SKM-1 (cell line): Measurements from ENCODE around the gene RNF212.

ENCODE experiments used
- DNase-seq: peaks from one replicate; lab custom pipeline; 2025; ENCODE audit not compliant: unreplicated experiment; lab: John Stamatoyannopoulos, UW

Gene RNF212

DNA sequence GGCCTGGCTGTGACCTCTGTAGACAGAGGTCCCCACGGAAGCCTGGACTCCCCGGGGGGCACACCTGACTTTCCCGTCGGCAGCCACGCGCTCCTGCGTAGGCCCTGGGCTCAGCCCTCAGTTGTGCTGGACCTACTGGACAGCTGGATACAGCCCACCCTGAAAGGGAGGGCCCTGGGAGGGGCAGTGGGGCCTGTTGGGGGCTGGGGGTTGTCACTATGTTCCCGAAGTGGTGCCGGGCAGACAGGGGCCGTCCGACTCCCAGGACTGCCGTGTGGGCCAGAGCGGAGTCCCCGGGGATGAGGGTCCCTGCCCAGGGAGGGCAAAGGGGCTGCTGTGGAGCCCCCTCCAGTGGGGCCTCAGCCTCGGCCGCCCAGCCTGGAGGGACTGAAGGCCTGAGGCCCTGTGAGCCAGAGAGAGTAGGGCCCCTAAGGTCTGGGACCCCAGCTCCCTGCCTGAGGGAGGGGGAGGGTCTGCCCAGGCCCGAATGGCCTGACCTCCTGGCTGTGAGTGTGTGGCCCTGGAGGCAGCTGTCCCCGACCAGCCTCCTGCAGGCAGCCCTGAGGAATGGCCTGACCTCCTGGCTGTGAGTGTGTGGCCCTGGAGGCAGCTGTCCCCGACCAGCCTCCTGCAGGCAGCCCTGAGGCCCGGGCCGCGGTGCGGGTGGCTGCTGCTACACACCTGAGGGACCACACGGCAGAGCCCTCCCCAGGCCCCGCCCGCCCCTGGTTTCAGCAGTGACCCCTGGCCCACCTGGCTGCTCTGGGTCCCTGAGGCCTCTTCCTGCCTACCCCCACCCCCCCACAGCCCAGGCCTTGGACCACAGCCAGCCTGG lies 76.2 kb downstream of the RNF212 start:
- no peak for DNase-seq

DNA sequence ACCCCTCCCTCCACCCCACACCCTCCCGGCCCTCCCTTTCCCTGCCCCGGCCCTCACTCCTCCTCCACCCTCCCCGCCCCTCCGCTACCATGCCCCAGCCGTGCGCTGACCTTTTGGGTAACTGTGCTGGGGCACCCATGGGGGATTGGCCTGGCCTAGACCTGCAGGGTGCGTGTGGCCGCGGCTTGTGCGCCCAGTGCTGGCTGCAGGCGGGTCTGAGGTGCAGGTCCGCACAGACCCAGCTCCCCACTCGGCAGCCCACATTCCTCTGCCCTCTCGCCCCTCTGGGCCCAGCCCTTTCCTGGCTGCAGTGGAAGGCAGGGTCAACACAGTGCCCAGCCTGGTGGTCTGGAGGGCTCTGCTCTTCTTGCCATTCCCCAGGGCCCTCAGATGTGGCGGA lies 77.3 kb downstream of the RNF212 start:
- DNase-seq: no peak

DNA sequence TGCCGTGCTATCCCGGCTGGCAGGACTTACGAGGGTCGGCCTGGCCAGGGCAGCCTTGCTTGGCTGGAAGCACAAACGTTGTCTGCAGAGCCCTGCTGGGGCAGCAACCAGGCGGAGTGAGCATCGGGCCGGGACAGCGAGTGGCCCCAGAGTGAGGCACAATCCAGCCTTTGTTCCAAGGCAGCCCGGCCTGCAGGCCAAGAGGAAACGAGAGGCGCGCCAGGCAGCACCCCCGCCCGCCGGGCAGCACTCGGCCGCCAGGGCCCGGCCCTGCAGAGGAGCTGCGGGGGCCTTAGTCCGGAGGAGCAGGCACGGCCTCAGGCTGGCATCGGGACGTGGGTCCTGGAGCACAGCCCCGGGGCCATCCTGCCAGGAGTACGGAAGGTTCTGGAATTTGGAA lies 77.9 kb downstream of the RNF212 start:
- DNase-seq: no peak

DNA sequence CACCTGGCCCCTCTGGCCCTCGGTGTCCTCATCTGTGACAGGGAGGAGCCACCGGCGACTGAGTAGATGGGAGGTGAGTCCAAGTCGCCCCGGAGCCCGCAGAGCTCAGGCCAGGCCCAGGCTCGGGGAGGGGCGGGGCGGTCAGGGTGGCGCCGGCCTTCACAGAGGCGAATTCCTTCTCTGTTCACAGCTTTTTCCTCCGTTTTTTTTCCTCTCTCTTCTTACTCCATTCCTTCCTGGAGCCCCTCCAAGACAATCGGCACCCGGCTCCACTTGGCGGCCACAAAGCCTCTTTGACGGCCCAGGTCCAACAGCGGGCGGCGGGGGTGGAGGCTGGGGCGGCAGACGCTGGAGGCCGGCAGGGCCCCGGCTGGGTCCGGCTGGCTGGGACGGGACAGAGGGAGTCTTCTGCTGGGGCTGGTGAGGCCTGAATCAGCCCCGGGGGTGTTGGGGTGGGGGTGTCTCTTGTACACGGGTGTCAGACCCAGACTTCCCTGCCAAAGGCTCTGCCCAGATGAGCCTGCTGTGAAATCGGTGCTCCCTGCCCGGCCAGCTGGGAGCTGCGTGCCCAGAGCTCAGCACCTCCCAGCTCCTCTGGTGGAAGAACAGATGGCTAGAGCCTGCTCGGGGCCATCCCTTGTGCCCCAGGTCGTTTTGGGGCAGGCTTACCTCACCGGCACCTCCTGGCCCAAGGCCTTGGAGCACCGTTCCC lies 79.4 kb downstream of the RNF212 start:
- DNase-seq: no peak

DNA sequence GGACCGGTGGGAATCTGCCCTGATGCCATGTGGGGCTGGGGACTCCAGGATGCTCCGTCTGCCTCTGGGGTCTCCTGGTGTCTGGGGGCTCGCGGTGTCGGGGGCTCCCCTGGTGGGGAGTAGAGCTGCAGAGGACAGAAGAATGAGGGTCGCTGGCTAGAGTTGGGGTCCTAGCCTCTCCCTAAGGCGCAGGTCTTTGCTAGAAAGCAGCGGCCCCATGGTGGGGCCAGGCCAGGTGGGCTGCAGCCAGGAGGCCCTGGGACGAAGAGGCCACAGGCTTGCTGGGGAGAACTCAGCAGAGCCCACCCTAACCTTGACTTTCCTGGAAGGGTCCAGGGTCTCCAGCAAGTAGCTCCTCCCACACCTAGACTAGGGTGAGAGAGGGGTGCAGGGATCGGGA lies 80.5 kb downstream of the RNF212 start:
- DNase-seq: no peak

DNA sequence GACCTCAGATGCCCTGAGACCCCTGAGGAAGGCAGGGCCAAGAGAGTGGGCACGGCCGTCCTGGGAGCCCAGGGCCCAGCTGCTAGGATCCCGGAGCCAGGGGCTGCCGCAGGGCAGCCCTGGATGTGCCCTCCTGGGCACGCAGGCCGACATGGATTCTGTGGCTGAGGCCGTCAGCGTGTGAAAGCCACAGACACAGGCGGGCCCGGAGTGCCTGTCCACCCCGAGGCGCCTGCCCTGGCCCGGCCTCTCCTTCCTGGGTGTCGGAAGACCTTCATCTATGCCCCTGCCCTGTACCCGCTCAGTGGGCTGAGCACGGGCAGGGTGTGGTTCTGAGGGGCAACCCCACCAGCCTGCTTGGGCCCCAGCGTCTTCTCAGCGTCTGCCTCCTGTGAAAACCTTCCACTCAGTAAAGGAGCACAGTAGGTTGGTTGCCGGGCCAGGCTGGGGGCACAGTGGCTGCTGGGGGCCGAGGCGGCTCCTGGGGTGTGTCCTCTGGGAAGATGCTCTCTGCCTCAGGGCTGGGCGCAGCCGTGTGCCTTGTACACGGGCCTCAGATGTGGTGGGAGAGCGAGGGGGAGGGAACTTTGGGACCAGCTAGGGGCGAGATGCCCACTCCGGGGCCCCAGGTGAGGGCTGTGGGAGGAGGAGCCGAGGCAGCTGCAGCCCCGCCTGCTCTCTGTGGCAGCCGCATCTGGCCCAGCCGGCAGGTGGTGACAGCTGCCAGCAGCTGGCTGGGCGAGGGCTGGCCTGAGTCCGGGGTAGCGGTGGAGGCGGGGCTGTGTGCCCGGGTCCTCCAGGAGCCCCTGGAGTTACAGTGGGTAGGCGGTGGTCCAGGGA lies 81.2 kb downstream of the RNF212 start:
- no peak for DNase-seq

DNA sequence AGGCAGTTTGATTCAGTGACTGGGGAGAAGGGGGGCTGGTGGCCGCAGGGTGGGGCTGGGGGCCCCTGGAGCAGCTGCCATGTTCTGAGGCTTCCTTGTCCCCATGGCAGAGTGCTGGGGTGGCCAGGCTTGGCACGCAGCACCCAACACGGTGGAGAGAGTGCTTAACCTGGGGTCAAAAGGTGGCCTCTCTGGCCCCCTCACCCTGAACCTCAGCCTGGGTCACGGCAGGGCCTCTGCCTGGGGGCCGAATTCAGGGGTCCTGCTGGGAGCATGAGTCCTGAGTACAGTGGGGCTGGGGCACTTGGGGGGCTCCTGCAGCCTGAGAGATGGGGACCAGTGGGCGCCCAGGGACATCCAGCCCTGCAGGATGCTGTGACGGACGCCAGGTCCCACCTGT lies 82.0 kb downstream of the RNF212 start:
- DNase-seq: no peak

DNA sequence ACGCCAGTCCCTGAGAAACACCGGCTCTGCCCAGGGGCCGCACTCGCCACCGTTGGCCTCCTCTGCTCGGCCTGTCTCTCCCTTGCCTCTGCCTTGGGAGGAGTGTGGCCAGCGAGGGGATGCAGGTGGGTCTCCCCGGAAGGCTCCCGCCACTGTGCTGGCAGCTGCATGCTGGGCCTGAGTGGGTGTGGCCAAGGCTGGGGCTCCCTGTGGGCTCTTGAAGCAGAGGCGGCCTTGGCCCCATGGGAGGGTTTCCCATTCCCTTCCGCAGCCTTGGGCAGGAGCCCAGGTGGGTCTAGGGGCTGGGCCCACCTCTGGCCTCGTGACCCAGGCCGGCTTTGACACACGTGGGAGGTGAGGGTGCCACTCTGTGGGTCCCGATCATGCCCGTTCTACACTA lies 82.8 kb downstream of the RNF212 start:
- DNase-seq: no peak

DNA sequence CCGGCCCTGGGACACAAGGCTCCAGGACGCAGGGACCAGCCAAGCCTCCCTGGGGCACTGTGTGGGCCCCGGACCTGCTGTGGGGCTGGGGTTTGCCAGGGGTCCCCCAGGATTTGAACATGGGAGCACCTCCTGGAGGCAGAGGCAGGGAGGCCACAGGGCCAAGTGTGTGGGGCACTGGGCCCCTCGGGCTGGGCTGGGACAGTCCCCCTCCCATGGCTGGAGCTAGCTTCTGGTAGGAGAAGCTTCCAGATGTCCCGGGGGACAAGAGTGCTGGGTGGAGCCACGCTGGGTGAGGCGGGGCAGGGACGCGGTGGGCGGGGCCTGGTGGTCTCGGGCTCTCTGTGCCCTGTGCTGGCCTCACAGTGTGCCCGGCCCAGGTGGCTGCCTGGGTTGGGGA lies 83.3 kb downstream of the RNF212 start:
- DNase-seq: no peak

DNA sequence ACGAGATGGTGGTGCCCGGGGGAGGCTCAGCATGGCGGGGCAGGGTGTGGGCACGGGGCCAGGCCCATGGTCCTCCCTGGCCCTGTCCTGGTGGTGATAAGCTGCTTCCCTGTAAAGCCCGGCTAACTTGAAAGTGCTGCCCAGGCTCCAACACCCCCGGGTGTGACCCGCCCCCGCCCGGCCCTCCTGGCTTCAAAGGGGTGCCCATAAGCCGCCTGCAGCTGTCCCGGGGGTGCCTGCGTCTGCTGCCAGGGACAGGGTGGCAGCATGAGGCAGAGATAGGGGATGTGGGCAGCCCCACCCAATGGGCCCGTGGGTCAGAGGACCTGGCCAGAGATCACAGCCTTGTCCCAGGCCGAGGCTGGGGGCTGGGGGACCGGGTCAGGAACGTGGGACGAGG lies 83.8 kb downstream of the RNF212 start:
- DNase-seq: no peak

DNA sequence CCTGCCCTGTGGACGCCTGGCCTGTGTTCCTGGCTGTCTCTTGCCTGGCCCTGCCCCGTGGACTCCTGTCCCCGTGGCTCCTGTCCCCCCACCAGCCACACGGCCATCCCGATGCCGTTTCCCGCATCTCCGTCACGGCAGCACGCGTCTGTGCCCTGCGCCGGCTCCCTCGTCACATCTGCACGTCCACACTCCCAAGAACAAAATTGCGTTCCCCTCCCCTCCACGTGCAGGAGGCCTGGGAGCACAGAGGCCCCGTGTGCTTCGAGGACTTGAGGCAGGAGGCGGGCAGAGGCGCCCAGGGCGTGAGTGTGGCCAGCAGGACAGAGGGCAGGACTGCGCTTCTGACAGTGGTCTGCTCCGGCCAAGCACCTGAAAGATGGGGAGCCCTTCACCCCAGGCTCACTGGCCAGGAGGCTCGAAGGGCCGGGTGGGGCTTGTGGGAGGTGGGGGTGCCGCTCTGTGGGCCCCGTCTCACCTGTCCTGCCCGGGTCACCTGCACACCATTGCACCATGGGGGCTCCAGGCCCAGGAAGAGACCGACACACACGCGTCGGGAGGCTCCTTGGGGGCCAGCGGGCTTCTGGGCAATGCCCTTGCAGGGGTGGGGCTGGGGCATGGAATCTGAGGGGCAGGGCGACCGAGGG lies 84.7 kb downstream of the RNF212 start:
- DNase-seq: no peak

DNA sequence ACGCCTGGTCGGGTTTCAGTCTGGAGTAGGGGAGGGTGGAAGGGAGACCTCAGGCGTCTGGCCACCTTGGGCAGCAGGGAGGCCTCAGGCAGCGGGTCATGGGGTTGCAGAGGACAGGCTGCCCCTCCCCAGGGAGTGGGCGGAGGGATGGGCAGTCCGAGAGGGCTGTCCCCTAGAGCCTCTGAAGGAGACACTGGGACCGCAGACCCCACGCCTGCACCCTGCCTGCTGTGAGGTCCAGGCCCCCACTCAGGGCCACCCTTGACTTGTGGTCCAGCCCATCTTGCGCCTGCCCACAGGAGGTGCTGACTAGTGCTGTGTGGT lies 85.5 kb downstream of the RNF212 start:
- no peak for DNase-seq

DNA sequence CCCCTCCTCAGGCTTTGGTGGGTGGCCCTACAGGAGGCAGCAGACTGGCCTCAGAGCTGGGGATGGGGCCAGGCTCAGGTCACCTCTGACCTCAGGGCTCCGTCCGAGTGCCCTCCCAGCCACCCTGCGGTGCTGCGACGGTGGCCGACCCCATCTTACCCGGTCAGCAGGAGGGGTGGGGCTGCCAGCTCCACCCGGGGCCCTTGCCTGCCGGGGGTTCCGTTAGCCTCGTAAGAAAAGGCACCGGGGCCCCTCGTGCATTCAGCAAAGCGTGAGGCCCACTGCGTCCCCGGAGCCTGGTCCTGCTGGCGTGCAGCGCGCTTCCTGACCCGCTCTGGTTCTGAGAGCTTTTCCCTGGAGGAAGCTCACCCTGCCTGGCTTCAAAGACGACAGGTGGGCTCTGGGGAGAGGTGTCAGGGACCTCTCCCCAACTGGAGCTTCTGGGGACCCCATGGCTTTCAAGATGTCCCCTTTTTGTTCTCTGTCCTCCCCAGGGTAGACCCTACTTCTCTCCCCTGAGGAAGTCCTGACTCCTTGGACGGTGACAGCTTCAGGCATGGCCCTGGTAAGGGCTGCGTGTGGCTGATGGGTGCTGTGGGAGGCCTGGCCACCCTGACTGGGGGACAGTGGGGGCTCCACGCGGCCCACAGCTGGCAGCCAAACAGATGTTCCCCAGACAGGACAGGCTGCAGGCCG lies 86.0 kb downstream of the RNF212 start:
- no peak for DNase-seq

DNA sequence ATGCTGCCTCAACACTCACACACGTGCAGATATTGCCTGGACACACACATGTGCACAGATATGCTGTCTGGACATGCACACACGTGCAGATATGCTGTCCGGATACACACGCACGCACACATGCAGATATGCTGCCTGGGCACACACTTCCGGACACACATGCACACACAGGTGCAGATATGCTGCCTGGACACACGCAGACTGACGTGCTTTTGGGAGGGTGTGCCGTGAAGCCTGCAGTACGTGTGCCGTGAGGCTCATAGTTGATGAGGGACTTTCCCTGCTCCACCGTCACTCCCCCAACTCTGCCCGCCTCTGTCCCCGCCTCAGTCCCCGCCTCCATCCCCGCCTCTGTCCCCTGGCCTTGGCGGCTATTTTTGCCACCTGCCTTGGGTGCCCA lies 87.2 kb downstream of the RNF212 start:
- DNase-seq: no peak

DNA sequence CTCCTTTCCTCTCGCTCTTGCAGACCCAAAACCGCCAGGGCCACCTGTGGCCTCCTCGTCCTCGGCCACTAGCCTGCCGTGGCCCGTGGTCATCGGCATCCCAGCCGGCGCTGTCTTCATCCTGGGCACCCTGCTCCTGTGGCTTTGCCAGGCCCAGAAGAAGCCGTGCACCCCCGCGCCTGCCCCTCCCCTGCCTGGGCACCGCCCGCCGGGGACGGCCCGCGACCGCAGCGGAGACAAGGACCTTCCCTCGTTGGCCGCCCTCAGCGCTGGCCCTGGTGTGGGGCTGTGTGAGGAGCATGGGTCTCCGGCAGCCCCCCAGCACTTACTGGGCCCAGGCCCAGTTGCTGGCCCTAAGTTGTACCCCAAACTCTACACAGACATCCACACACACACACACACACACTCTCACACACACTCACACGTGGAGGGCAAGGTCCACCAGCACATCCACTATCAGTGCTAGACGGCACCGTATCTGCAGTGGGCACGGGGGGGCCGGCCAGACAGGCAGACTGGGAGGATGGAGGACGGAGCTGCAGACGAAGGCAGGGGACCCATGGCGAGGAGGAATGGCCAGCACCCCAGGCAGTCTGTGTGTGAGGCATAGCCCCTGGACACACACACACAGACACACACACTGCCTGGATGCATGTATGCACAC lies 88.3 kb downstream of the RNF212 start:
- no peak for DNase-seq

DNA sequence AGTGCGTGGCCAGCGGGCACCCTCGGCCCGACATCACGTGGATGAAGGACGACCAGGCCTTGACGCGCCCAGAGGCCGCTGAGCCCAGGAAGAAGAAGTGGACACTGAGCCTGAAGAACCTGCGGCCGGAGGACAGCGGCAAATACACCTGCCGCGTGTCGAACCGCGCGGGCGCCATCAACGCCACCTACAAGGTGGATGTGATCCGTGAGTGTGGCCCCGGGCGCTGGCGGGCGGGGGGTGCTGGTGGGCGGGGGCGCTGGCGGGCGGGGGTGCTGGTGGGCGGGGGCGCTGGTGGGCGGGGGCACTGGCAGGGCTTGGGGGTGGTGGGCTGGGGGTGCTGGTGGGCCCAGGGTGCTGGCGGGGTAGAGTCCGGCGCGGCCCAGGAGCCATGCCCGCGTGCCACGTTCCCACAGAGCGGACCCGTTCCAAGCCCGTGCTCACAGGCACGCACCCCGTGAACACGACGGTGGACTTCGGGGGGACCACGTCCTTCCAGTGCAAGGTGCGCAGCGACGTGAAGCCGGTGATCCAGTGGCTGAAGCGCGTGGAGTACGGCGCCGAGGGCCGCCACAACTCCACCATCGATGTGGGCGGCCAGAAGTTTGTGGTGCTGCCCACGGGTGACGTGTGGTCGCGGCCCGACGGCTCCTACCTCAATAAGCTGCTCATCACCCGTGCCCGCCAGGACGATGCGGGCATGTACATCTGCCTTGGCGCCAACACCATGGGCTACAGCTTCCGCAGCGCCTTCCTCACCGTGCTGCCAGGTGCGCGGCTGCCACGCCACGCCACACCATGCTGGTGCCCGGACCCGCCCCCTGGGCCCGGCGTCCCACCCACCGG lies 89.2 kb downstream of the RNF212 start:
- no peak for DNase-seq

DNA sequence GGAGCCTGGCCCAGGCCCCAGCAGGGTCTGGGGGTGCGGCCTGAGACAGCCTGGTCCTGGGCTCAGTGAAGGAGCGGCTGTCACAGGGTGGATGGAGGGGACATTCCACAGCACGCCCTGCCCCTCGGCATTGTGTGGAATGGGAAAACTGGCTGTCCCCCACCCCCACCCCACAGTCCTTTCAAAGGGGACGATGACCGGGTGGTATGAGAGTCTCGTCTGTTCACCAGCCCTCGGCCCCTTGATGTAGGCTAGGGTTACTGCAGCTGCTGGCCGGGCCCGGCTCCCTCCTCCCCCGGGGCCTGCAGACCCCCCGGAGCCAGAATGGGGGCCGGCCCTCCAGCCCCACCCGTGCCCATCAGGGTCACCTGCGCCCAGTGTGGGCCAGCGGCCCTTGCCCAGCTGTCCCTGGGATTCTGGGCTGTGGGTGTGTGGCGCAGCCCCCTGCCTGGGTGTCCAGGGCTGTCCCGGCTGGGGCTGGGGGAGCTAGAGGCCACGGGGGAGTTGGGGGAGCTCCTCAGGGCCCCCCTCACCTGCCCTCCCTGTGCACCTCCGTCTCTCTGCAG lies 90.2 kb downstream of the RNF212 start:
- DNase-seq: no peak

DNA sequence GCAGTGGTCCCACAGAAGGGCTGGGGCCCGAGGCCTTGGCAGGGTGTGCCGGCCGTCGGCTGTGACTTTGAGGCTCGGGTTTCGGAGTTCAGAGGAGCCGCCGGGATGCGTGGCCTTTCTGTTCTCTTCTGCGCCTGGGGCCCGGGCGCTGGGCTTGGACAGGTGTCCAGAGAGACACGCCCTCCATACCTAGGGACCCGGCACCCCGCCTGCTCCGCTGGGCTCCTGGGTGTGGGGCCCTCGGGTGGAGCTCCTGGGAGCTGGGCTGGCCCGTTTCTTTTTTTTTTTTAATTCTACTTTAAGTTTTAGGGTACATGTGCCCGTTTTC lies 90.7 kb downstream of the RNF212 start:
- no peak for DNase-seq

DNA sequence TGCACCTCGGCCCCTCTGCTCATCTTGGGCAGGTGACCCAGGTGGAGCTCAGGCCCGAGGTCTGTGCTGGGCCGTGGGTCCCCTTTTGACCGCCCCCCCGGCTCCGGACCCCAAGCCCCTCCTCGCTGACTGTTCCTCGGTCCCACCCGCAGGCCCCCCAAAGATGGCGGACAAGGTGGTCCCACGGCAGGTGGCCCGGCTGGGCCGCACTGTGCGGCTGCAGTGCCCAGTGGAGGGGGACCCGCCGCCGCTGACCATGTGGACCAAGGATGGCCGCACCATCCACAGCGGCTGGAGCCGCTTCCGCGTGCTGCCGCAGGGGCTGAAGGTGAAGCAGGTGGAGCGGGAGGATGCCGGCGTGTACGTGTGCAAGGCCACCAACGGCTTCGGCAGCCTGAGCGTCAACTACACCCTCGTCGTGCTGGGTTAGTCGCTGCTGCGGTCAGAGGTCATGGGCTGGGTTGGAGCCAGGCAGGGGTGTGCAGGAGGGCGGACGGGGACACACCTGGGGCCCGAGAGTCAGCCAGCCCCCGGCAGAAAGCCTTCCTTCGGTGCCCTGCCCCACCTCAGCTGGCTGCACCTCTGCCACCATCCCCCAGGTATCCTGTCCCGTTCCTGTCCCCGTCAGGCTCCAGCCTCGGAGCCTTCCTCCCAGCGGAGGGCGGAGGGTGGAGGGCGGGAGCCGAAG lies 91.2 kb downstream of the RNF212 start:
- DNase-seq: no peak
